SJSA1 (cell line): ENCODE results near the gene FCHSD1. TPM values are rescaled to one million over a fixed set of nuclear protein-coding genes. Genes with fewer than 3 reads are reported as not detected.
"Not testable (repeated sequence)": the region's sequence is repeated elsewhere in the genome, so short reads cannot be mapped to it uniquely, and the experiment has no call there.

Experiments
- DNase-seq, 2 experiments: peaks; one replicate each; pipeline ENCODE4 v3.0.0-alpha.2; 2015 to 2020; ENCODE audit warnings: low spot score in 2 of 2, low read depth in 1 of 2
- H3K27ac ChIP-seq: fragments of 250-450 bp; sonication (Bioruptor Pico); 2 replicates; pipeline ENCODE4 v1.5.1; 2020; ENCODE audit warnings: mild to moderate bottlenecking, moderate library complexity
- H3K27me3 ChIP-seq: fragments of 250-450 bp; sonication (Bioruptor Pico); replicated peaks from 2 replicates; pipeline ENCODE4 v1.5.1; 2020; ENCODE audit warnings: mild to moderate bottlenecking, moderate library complexity
- H3K36me3 ChIP-seq: fragments of 250-450 bp; sonication (Bioruptor Pico); 2 replicates; pipeline ENCODE4 v1.5.1; 2020; ENCODE audit warnings: mild to moderate bottlenecking
- H3K4me1 ChIP-seq: fragments of 250-450 bp; sonication (Bioruptor Pico); replicated peaks from 2 replicates; pipeline ENCODE4 v1.6.1; 2021; ENCODE audit warnings: mild to moderate bottlenecking
- H3K4me3 ChIP-seq: fragments of 250-450 bp; sonication (Bioruptor Pico); 2 replicates; pipeline ENCODE4 v1.5.1; 2020; ENCODE audit warnings: mild to moderate bottlenecking
- H3K9me3 ChIP-seq: fragments of 250-450 bp; sonication (Bioruptor Pico); replicated peaks from 2 replicates; pipeline ENCODE4 v1.5.1; 2020; ENCODE audit warnings: mild to moderate bottlenecking
- total RNA-seq: library from RNA; depleted of rRNA; stranded (reverse); fragments of >200 nt; shearing (Covaris generic); gene quantifications from 2 replicates; pipeline ENCODE4 v1.2.3, GENCODE V29; 2014

FCHSD1 gene
- total RNA-seq, 1 experiment from 2014 or later, result 33.2 TPM

DNA sequence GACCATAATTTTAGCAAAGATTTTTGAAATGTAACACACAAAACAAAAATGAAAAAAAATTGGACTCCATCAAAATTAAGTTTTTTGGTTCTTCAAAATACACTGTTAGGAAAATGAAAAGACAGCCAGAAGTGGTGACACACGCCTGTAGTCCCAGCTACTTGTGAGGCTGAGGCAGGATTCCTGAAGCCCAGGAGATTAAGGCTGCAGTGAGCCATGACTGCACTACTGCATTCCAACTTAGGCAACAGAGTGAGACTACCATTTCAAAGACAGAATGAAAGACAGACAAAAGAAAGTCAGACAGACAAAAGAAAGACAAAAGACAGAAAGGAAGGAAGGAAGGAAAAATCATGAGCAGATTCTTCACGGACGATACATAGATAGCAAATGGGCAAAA, 39.9 kb downstream of the FCHSD1 start:
- no peaks in the 10 kb centered on the region for H3K4me1 ChIP-seq
- H3K27ac ChIP-seq, result no peak overlapping the region
- peaks cover 6% of the 10 kb centered on the region for H3K36me3 ChIP-seq
- H3K9me3 ChIP-seq, result no peaks in the 10 kb centered on the region
- DNase-seq, result no peak
- H3K4me3 ChIP-seq, result no peak overlapping the region
- no peaks in the 10 kb centered on the region for H3K27me3 ChIP-seq

GRCh38 chr5:141609921-141610320, 41.3 kb downstream of the FCHSD1 start:
- H3K27ac ChIP-seq, H3K9me3 ChIP-seq, H3K27me3 ChIP-seq, H3K36me3 ChIP-seq, H3K4me3 ChIP-seq, H3K4me1 ChIP-seq, DNase-seq: not testable (repeated sequence)

DNA sequence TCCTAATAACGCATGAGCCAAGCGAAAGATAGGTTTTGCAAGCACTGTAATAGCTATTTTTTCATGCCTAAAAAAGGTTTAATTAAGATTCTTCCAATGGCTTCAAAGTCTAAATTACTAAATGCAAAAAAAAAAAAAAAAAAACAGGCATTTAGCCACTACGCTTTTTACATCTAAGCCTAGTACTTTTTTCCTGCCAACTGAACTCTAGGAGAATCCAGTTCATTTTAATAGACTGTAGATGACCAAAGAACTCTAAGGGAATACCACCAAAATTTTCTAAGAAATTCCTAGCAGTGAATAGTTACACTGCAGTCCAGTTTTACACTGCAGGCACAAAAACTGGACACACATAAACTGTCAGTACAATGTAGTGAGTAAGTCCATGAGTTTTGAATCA, 42.2 kb downstream of the FCHSD1 start:
- Histone ChIP-seq H3K9me3 (no peaks in the 10 kb centered on the region), H3K4me1 (peaks cover 9% of the 10 kb centered on the region), H3K4me3 (no peak overlapping the region), H3K27ac (no peak overlapping the region), H3K36me3 (peaks cover 1% of the 10 kb centered on the region; the same call in 1 of the 2 replicates), H3K27me3 (no peaks in the 10 kb centered on the region)
- no peak for DNase-seq

DNA sequence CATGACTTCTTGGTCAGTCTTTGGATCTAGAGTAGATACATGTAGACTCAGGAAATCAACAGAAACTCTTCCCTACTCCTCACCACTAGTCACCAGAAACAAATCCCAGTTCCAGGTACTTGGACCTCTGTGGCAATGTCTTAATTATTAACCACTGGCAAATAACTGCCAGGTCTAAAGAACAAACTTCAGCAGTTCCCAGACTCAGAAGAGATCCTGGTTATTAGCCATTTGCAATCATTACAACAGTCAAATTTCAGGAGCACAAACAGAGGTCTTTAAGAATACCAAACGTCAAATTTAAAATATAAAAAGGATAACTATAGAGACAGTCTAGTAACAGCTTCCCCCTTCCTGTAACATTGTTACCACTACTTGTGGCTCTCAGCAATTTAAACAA, 42.7 kb downstream of the FCHSD1 start:
- no peak for DNase-seq
- Histone ChIP-seq H3K27ac (no peak overlapping the region), H3K4me1 (peaks cover 13% of the 10 kb centered on the region), H3K27me3 (no peaks in the 10 kb centered on the region), H3K9me3 (no peaks in the 10 kb centered on the region), H3K36me3 (peaks cover 3% of the 10 kb centered on the region; the same call in 1 of the 2 replicates), H3K4me3 (no peak overlapping the region)

DNA sequence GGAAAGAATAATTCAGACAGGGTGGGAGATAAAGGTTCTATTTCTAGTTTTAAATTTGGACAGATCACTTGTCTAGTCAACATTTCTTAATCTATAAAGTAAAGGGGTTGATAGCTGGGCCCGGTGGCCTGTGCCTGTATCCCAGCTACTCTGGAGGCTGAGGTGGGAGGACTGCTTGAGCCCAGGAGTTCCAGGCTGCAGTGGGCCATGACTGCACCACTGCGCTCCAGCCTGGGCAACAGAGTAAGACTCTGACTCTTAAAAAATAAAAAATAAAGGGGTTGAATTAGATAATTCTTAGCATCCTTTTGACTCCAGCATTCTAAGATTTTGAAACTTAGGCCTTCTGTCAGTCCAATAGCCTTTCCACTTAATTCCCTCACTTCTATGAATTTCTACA, 43.2 kb downstream of the FCHSD1 start:
- H3K36me3 ChIP-seq, result peaks cover 3% of the 10 kb centered on the region; the same call in 1 of the 2 replicates
- H3K27ac ChIP-seq, result no peak overlapping the region
- no peak overlapping the region for H3K4me3 ChIP-seq
- no peaks in the 10 kb centered on the region for H3K9me3 ChIP-seq
- H3K27me3 ChIP-seq, result no peaks in the 10 kb centered on the region
- DNase-seq, result no peak
- peaks cover 13% of the 10 kb centered on the region for H3K4me1 ChIP-seq

DNA sequence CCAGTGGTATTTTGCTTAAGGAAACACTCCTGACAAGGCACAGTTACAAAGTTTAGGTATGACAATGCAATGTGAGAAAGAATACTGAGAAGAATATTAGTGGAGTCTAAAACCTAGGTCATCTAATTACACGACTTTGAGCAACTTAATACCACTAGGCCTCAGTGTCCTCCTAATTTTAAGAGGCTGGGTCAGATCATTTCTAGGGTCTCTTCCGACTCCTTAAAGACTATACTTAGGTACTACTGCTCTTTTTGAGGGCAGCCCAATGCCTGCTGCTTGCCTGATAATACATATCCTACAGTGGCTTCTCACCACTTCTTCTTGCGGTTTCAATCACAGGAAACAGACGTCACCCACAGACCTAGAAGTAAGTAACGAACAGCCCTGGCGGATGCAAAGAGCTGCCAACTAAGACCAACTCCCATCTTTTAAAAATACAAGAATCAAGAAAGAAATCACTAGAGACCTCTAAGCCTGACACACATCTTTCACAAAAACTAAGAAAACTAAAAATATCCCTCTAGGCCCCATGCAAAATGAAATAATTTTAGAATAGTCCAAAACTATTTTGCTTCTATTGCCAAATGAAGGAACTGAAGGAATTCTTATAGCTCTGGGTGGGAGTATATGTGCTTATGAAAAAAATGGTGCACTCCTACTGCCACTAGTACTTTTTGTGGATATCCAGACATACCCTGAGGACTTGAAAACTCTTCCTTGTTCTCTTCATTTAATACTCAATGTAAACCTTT, 45.5 kb downstream of the FCHSD1 start:
- H3K4me1 ChIP-seq, result peaks cover 13% of the 10 kb centered on the region
- no peaks in the 10 kb centered on the region for H3K9me3 ChIP-seq
- no peak for DNase-seq
- no peak overlapping the region for H3K4me3 ChIP-seq
- peaks cover 3% of the 10 kb centered on the region; the same call in 1 of the 2 replicates for H3K36me3 ChIP-seq
- H3K27ac ChIP-seq, result no peak overlapping the region
- H3K27me3 ChIP-seq, result no peaks in the 10 kb centered on the region

- Histone ChIP-seq H3K9me3 (no peaks in the 10 kb centered on the region), H3K36me3 (peaks cover 3% of the 10 kb centered on the region; the same call in 1 of the 2 replicates), H3K4me3 (no peak overlapping the region), H3K4me1 (peaks cover 13% of the 10 kb centered on the region), H3K27me3 (no peaks in the 10 kb centered on the region), H3K27ac (peak overlapping the region; percentile 68)
- DNase-seq, result peak; percentile 64 to 83
These were observed 47.1 kb downstream of the FCHSD1 start for GRCh38 chr5:141603923-141604717.

- Histone ChIP-seq H3K4me3 (no peak overlapping the region), H3K36me3 (peaks cover 3% of the 10 kb centered on the region; the same call in 1 of the 2 replicates), H3K27ac (no peak overlapping the region), H3K27me3 (no peaks in the 10 kb centered on the region), H3K4me1 (peaks cover 13% of the 10 kb centered on the region), H3K9me3 (no peaks in the 10 kb centered on the region)
- DNase-seq, result no peak
These were observed 48.6 kb downstream of the FCHSD1 start for GRCh38 chr5:141602606-141603005.

GRCh38 chr5:141598391-141599345, 52.5 kb downstream of the FCHSD1 start:
- H3K27me3 ChIP-seq, result no peaks in the 10 kb centered on the region
- H3K36me3 ChIP-seq, result peaks cover 7% of the 10 kb centered on the region
- DNase-seq, result no peak
- H3K4me1 ChIP-seq, result peaks cover under 1% of the 10 kb centered on the region; the same call in 1 of the 2 replicates
- no peaks in the 10 kb centered on the region for H3K9me3 ChIP-seq
- no peak overlapping the region for H3K4me3 ChIP-seq
- H3K27ac ChIP-seq, result no peak overlapping the region

DNA sequence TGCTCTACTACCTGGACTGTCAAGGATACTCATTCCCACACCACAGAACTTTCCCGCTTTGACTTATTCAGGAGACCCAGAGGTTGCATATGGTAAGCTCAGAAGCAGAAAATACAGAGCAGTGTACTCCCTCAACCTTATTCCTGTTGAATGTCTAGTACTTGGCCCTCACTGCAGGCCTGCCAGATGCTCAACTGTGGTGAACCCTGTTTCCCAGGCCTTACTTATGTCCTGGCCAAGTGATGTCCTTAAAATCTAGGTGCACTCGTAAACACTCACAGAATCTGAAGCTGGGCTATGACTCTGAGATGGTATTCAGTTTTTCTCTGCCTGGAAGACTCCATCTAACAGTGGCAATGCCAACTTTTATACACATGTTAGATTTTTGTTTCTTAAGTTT, 53.4 kb downstream of the FCHSD1 start:
- no peak overlapping the region for H3K27ac ChIP-seq
- DNase-seq, result no peak
- H3K4me3 ChIP-seq, result no peak overlapping the region
- H3K27me3 ChIP-seq, result no peaks in the 10 kb centered on the region
- H3K9me3 ChIP-seq, result no peaks in the 10 kb centered on the region
- H3K36me3 ChIP-seq, result peaks cover 11% of the 10 kb centered on the region
- no peaks in the 10 kb centered on the region for H3K4me1 ChIP-seq

DNA sequence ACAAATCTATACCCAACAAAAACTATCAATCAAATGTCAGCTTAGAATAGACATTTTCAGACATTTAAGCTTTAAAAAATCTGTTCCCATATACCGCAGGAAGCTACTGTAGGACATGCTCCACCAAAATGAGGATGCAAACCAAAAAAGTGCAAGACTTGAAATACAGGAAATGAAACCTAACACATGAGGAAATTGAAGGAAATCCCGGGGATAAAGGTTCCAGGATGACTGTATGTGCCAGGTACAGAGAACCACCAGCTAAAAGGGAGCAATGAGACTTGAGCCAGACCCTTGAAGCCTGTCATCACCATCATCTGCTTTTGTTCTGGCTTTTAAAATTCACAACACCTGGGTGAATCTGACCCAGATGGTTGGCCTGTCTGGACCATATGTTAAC, 53.8 kb downstream of the FCHSD1 start:
- no peaks in the 10 kb centered on the region for H3K4me1 ChIP-seq
- H3K27me3 ChIP-seq, result no peaks in the 10 kb centered on the region
- peaks cover 11% of the 10 kb centered on the region for H3K36me3 ChIP-seq
- H3K4me3 ChIP-seq, result no peak overlapping the region
- no peaks in the 10 kb centered on the region for H3K9me3 ChIP-seq
- no peak overlapping the region for H3K27ac ChIP-seq
- DNase-seq, result no peak

GRCh38 chr5:141596867-141597266, 54.4 kb downstream of the FCHSD1 start:
- Histone ChIP-seq H3K4me3 (no peak overlapping the region), H3K27ac (no peak overlapping the region), H3K9me3 (no peaks in the 10 kb centered on the region), H3K36me3 (peaks cover 11% of the 10 kb centered on the region), H3K4me1 (no peaks in the 10 kb centered on the region), H3K27me3 (no peaks in the 10 kb centered on the region)
- DNase-seq, result no peak

GRCh38 chr5:141590127-141590526, 61.1 kb downstream of the FCHSD1 start:
- Histone ChIP-seq H3K27ac (no peak overlapping the region), H3K9me3 (no peaks in the 10 kb centered on the region), H3K4me3 (no peak overlapping the region), H3K4me1 (no peaks in the 10 kb centered on the region), H3K27me3 (no peaks in the 10 kb centered on the region), H3K36me3 (peaks cover 41% of the 10 kb centered on the region)
- no peak for DNase-seq
